Effector memory CD4-positive, alpha-beta T cell (primary cell): Measurements from ENCODE around the gene SPOCD1.

Experiments used
- DNase-seq, 3 donors: peaks; one replicate each; pipeline ENCODE4 v3.0.0-alpha.2; 2020
- H3K27ac ChIP-seq: 2 replicates; pipeline ENCODE4 v1.7.0; 2013; ENCODE audit warnings: mild to moderate bottlenecking, low read length, moderate library complexity; ENCODE audit not compliant: insufficient read depth, poor library complexity, severe bottlenecking
- H3K27me3 ChIP-seq: replicated peaks from 2 replicates; pipeline ENCODE4 v1.7.0; 2013; ENCODE audit warnings: mild to moderate bottlenecking, low read length; ENCODE audit not compliant: insufficient read depth, control insufficient read depth, poor library complexity, severe bottlenecking
- H3K36me3 ChIP-seq: 2 replicates; pipeline ENCODE4 v1.7.0; 2013; ENCODE audit warnings: mild to moderate bottlenecking, low read length, moderate library complexity; ENCODE audit not compliant: control insufficient read depth, insufficient read depth
- H3K4me1 ChIP-seq: 2 replicates; pipeline ENCODE4 v1.7.0; 2013; ENCODE audit warnings: low read length, mild to moderate bottlenecking; ENCODE audit not compliant: control insufficient read depth, insufficient read depth, poor library complexity, severe bottlenecking
- H3K4me3 ChIP-seq: 2 replicates; pipeline ENCODE4 v1.7.0; 2013; ENCODE audit warnings: low read length, low read depth, mild to moderate bottlenecking; ENCODE audit not compliant: insufficient read depth, poor library complexity, severe bottlenecking
- H3K9me3 ChIP-seq: 2 replicates; pipeline ENCODE4 v1.7.0; 2013; ENCODE audit warnings: mild to moderate bottlenecking, low read length, moderate library complexity; ENCODE audit not compliant: control insufficient read depth

SPOCD1 gene

DNA sequence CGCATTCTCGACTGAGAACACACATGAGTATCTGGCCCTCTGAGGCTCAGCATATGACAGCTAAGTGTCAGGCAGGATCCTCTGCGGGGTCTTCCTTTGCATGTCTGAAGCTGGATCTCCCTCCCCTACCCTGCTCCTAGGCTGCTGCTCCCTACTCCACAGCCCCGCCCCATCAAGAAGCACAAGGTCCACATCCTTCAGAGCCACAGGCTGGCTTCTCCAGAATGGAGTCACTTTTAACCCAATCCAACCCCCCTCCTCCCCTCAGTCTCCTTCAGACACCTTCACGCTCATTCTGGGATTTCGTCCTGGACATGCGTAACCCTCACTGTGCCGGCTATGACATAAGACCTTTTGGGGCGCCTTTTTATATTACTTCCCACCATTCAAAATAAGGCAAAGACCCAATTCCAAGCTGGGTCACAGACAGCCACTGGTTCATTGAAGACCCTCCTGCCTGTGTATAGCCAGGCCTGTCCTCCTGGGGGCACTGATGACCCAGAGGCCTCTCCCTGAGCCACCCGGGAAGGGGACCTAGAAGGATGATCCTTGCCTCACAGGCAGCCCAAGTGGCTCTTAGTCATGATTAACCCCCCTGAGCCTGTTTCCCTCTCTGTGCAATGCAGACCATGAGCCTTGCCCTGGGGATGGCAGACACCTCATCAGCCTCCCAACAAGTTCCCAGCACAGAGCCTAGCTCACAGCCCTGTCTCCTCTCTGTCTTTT is 56.4 kb downstream of the SPOCD1 start:
- no peaks in the 10 kb centered on the region for H3K9me3 ChIP-seq
- H3K4me3 ChIP-seq, result no peak overlapping the region
- H3K36me3 ChIP-seq, result no peaks in the 10 kb centered on the region
- no peak for DNase-seq
- no peak overlapping the region for H3K27ac ChIP-seq
- peaks cover 34% of the 10 kb centered on the region for H3K4me1 ChIP-seq
- H3K27me3 ChIP-seq, result peaks cover 6% of the 10 kb centered on the region

GRCh38 chr1:31758823-31759222 is 57.0 kb downstream of the SPOCD1 start:
- H3K4me1 ChIP-seq, result peaks cover 33% of the 10 kb centered on the region
- no peak overlapping the region for H3K27ac ChIP-seq
- no peak overlapping the region for H3K4me3 ChIP-seq
- peaks cover 6% of the 10 kb centered on the region for H3K27me3 ChIP-seq
- no peak for DNase-seq
- no peaks in the 10 kb centered on the region for H3K9me3 ChIP-seq
- H3K36me3 ChIP-seq, result no peaks in the 10 kb centered on the region

- DNase-seq, result no peak
- Histone ChIP-seq H3K27me3 (peaks cover 4% of the 10 kb centered on the region), H3K36me3 (no peaks in the 10 kb centered on the region), H3K4me3 (no peak overlapping the region), H3K27ac (no peak overlapping the region), H3K9me3 (no peaks in the 10 kb centered on the region), H3K4me1 (peaks cover 25% of the 10 kb centered on the region)
Observed at GRCh38 chr1:31757989-31758388, 57.8 kb downstream of the SPOCD1 start.

DNA sequence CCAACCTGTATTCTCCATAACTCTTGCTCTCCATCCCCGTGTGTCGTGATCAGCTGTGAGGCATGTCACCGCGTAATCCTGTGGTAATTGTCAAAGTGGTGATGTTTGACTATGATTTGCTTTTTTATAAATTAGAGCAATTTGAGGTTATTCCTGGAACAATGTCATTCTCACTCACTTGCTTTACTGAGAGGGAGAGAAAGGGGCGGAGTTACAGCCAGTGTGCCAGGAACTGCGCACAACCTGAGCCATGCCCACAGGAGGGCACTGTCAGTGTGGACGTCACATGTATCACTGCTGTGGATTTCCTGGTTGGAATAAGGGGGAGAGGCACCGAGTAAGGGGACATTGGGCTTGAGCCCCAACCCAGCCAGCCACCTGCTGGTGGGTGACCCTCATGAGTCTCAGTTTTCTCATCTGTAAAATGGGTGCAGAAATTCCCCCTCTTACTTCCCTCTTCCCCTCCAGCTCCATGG is 58.6 kb downstream of the SPOCD1 start:
- Histone ChIP-seq H3K9me3 (no peaks in the 10 kb centered on the region), H3K36me3 (no peaks in the 10 kb centered on the region), H3K4me3 (no peak overlapping the region), H3K27me3 (no peaks in the 10 kb centered on the region), H3K27ac (no peak overlapping the region), H3K4me1 (peaks cover 17% of the 10 kb centered on the region)
- no peak for DNase-seq

- no peak overlapping the region for H3K4me3 ChIP-seq
- H3K27me3 ChIP-seq, result no peaks in the 10 kb centered on the region
- no peaks in the 10 kb centered on the region for H3K36me3 ChIP-seq
- H3K4me1 ChIP-seq, result peaks cover 16% of the 10 kb centered on the region
- no peaks in the 10 kb centered on the region for H3K9me3 ChIP-seq
- H3K27ac ChIP-seq, result no peak overlapping the region
- DNase-seq, result no peak
Observed at GRCh38 chr1:31756578-31756977, 59.2 kb downstream of the SPOCD1 start.

DNA sequence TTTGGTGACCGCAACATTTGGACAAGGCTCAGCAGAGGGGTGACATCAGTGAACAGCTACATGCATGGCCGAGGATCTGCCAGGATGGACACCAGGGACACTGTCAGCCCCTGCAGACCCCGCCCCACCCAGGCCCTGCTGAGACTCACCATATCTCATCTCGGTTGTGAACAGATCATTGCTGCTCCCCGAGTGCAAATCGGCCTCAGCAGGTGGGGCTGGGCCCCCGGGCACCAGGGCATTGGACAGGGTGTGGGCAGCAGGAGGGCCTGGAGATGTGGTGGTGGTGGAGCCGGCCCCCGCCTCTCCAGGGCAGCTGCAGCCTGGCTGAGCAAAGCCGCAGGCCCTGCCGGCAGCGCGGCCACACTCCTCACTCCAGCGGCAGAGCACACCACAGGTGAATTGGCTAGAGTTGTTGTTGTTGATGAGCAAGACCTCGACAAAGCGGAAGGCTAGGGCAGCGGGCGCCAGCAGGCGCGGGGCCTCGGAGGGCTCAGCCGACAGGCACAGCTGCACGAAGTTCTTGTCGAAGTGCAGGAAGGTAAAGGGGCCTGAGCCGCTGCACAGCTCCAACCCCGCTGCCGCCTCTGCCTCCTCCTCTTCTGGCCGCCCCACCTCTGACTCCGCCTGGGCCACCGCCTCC is 59.9 kb downstream of the SPOCD1 start:
- Histone ChIP-seq H3K27ac (no peak overlapping the region), H3K4me1 (peaks cover 13% of the 10 kb centered on the region), H3K36me3 (no peaks in the 10 kb centered on the region), H3K4me3 (no peak overlapping the region), H3K9me3 (no peaks in the 10 kb centered on the region), H3K27me3 (no peaks in the 10 kb centered on the region)
- no peak for DNase-seq

- no peak overlapping the region for H3K4me3 ChIP-seq
- H3K27me3 ChIP-seq, result no peaks in the 10 kb centered on the region
- DNase-seq, result no peak
- H3K36me3 ChIP-seq, result no peaks in the 10 kb centered on the region
- H3K4me1 ChIP-seq, result peaks cover 8% of the 10 kb centered on the region
- no peaks in the 10 kb centered on the region for H3K9me3 ChIP-seq
- H3K27ac ChIP-seq, result no peak overlapping the region
Observed at GRCh38 chr1:31755197-31755611, 60.6 kb downstream of the SPOCD1 start.

DNA sequence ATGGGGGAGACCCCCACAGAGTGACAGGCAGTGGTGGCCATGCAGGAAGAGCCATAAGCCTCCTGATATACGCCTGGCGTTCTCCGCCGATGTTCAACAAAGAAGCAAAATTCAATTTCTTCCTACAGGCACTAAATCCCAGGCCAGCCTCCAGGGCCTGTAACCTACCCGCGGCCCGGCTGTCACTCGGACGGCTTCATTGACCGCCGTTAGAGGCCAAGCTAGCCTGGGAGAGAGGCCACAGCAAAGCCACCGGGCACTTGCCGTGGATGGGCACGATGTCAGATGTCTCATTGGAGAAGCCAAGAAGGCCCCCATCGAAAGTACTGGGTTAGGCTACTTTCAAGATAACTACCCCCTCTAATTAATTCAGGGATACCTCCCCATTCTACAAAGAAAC is 61.4 kb downstream of the SPOCD1 start:
- DNase-seq, result no peak
- Histone ChIP-seq H3K36me3 (no peaks in the 10 kb centered on the region), H3K4me3 (no peak overlapping the region), H3K27me3 (no peaks in the 10 kb centered on the region), H3K9me3 (no peaks in the 10 kb centered on the region), H3K4me1 (peaks cover 6% of the 10 kb centered on the region), H3K27ac (no peak overlapping the region)

- H3K27ac ChIP-seq, result no peak overlapping the region
- H3K9me3 ChIP-seq, result no peaks in the 10 kb centered on the region
- peaks cover 6% of the 10 kb centered on the region for H3K4me1 ChIP-seq
- no peaks in the 10 kb centered on the region for H3K27me3 ChIP-seq
- no peak for DNase-seq
- no peak overlapping the region for H3K4me3 ChIP-seq
- no peaks in the 10 kb centered on the region for H3K36me3 ChIP-seq
Observed at GRCh38 chr1:31753707-31754349, 62.0 kb downstream of the SPOCD1 start.

DNA sequence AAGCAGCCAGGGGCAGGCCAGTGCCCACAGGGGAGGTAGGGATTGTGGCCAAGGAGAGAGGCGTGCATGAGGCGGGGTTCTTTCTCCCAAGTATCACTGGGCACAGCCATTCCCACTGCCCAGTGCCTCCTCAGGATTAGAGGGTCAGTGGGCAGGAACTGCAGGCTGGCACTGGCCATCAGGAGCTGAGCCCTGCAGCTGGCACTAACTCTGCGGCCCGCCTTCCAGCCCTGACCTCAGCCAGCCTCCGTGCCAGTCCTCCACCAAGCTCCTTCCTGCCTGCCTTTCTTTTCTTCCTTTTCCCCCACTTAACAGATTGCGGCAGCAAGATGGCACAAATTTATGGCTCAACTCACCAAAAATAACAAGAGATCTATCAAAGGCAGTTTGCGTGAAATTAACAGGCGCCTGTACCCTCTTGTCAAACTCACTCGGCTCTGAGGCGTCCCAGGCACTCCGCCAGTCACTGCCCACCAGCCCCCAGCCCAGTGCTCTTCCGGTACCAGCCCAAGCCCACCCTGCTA is 62.8 kb downstream of the SPOCD1 start:
- Histone ChIP-seq H3K27ac (no peak overlapping the region), H3K9me3 (no peaks in the 10 kb centered on the region), H3K4me1 (peaks cover 6% of the 10 kb centered on the region), H3K27me3 (no peaks in the 10 kb centered on the region), H3K4me3 (no peak overlapping the region), H3K36me3 (no peaks in the 10 kb centered on the region)
- DNase-seq, result no peak
